ENCODE data around the gene NAV2.

NAV2 gene

DNA sequence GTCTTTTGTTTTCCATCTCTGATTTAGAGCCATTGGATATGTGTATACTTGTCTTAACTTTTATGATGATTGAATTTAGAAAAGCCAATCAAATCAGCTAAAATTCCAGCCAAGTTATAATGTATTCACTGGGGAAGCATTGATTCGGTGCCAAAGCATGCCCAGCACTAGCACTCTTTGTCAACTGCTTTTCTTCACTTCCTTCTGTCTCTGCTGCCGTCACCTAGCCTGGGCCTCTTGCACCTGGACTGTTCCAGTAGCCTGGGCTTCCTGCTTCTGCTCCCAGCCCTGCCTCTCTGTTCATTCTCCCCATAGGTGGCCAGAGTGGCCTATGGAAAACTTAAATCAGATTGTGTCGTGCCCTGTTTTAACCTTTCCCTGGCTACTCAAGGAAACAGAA lies 80.7 kb downstream of the NAV2 start:
- Histone ChIP-seq H3K9me3 (ENCODE audit: control extremely low read depth in 1 of 5, control insufficient read depth in 4 of 5, insufficient read depth in 2 of 5, low read depth in 1 of 5, low read length in 4 of 5) (no peaks in the 10 kb centered on the region), H3K27ac (ENCODE audit: insufficient read depth in 1 of 2, low read depth in 1 of 2, low read length in 2 of 2, poor library complexity in 1 of 2, severe bottlenecking in 2 of 2) (no peak overlapping the region), H3K4me3 (ENCODE audit: control insufficient read depth in 1 of 7, extremely low read depth in 1 of 7, insufficient read depth in 4 of 7, low read depth in 2 of 7, low read length in 6 of 7) (no peak overlapping the region), H3K36me3 (ENCODE audit: control insufficient read depth in 4 of 4, insufficient read depth in 4 of 4, low read length in 3 of 4) (no peaks in the 10 kb centered on the region), H3K4me1 (ENCODE audit: control extremely low read depth in 1 of 4, control insufficient read depth in 4 of 4, insufficient read depth in 4 of 4, low read length in 3 of 4) (no peaks in the 10 kb centered on the region), H3K27me3 (replicated peaks in 2 of 5; ENCODE audit: control insufficient read depth in 4 of 5, insufficient read depth in 5 of 5, low read length in 4 of 5) (no peaks in the 10 kb centered on the region)
- POLR2A ChIA-PET, result no interaction called here
- DNase-seq, result no peak
- CTCF ChIA-PET, result interaction anchor here (1.1 kb wide), 1 partner anchor 13 kb away, joined by 3 read pairs; no protein-coding TSS in a partner anchor
- 78% methylated on average over 3 of the region's 3 CpGs for WGBS (ENCODE audit: insufficient coverage)

GRCh38 chr11:19794161-19794560 lies 81.5 kb downstream of the NAV2 start:
- H3K27ac ChIP-seq (ENCODE audit: insufficient read depth in 1 of 2, low read depth in 1 of 2, low read length in 2 of 2, poor library complexity in 1 of 2, severe bottlenecking in 2 of 2), result no peak overlapping the region
- no peaks in the 10 kb centered on the region for H3K4me1 ChIP-seq (ENCODE audit: control extremely low read depth in 1 of 4, control insufficient read depth in 4 of 4, insufficient read depth in 4 of 4, low read length in 3 of 4)
- no peaks in the 10 kb centered on the region for H3K27me3 ChIP-seq (replicated peaks in 2 of 5; ENCODE audit: control insufficient read depth in 4 of 5, insufficient read depth in 5 of 5, low read length in 4 of 5)
- POLR2A ChIA-PET, result no interaction called here
- 92% methylated on average over 6 of the region's 6 CpGs for WGBS (ENCODE audit: insufficient coverage)
- H3K9me3 ChIP-seq (ENCODE audit: control extremely low read depth in 1 of 5, control insufficient read depth in 4 of 5, insufficient read depth in 2 of 5, low read depth in 1 of 5, low read length in 4 of 5), result no peaks in the 10 kb centered on the region
- H3K36me3 ChIP-seq (ENCODE audit: control insufficient read depth in 4 of 4, insufficient read depth in 4 of 4, low read length in 3 of 4), result no peaks in the 10 kb centered on the region
- H3K4me3 ChIP-seq (ENCODE audit: control insufficient read depth in 1 of 7, extremely low read depth in 1 of 7, insufficient read depth in 4 of 7, low read depth in 2 of 7, low read length in 6 of 7), result no peak overlapping the region
- DNase-seq, result no peak
- CTCF ChIA-PET, result no interaction called here

GRCh38 chr11:19795082-19795481 lies 82.4 kb downstream of the NAV2 start:
- CTCF ChIA-PET, result no interaction called here
- DNase-seq, result no peak

GRCh38 chr11:19800162-19800561 lies 87.5 kb downstream of the NAV2 start:
- H3K27me3 ChIP-seq (replicated peaks in 2 of 5; ENCODE audit: control insufficient read depth in 4 of 5, insufficient read depth in 5 of 5, low read length in 4 of 5), result peaks cover 0 to 8% (median 0%) of the 10 kb centered on the region in 5 experiments
- no peak for DNase-seq
- no peak overlapping the region for H3K4me3 ChIP-seq (ENCODE audit: control insufficient read depth in 1 of 7, extremely low read depth in 1 of 7, insufficient read depth in 4 of 7, low read depth in 2 of 7, low read length in 6 of 7)
- no peak overlapping the region for H3K27ac ChIP-seq (ENCODE audit: insufficient read depth in 1 of 2, low read depth in 1 of 2, low read length in 2 of 2, poor library complexity in 1 of 2, severe bottlenecking in 2 of 2)
- WGBS (ENCODE audit: insufficient coverage), result no CpG with 5 or more reads among the region's 2 CpGs
- no peaks in the 10 kb centered on the region for H3K36me3 ChIP-seq (ENCODE audit: control insufficient read depth in 4 of 4, insufficient read depth in 4 of 4, low read length in 3 of 4)
- CTCF ChIA-PET, result no interaction called here
- H3K9me3 ChIP-seq (ENCODE audit: control extremely low read depth in 1 of 5, control insufficient read depth in 4 of 5, insufficient read depth in 2 of 5, low read depth in 1 of 5, low read length in 4 of 5), result no peaks in the 10 kb centered on the region
- POLR2A ChIA-PET, result no interaction called here
- H3K4me1 ChIP-seq (ENCODE audit: control extremely low read depth in 1 of 4, control insufficient read depth in 4 of 4, insufficient read depth in 4 of 4, low read length in 3 of 4), result no peaks in the 10 kb centered on the region

More at GRCh38 chr11:19795082-19795481, 82.4 kb downstream of the NAV2 start:
- 100% methylated on average over 1 of the region's 1 CpG for WGBS (ENCODE audit: insufficient coverage)
- no peaks in the 10 kb centered on the region for H3K36me3 ChIP-seq (ENCODE audit: control insufficient read depth in 4 of 4, insufficient read depth in 4 of 4, low read length in 3 of 4)
- H3K9me3 ChIP-seq (ENCODE audit: control extremely low read depth in 1 of 5, control insufficient read depth in 4 of 5, insufficient read depth in 2 of 5, low read depth in 1 of 5, low read length in 4 of 5), result no peaks in the 10 kb centered on the region
- no peaks in the 10 kb centered on the region for H3K27me3 ChIP-seq (replicated peaks in 2 of 5; ENCODE audit: control insufficient read depth in 4 of 5, insufficient read depth in 5 of 5, low read length in 4 of 5)
- POLR2A ChIA-PET, result no interaction called here
- no peak overlapping the region for H3K27ac ChIP-seq (ENCODE audit: insufficient read depth in 1 of 2, low read depth in 1 of 2, low read length in 2 of 2, poor library complexity in 1 of 2, severe bottlenecking in 2 of 2)
- no peaks in the 10 kb centered on the region for H3K4me1 ChIP-seq (ENCODE audit: control extremely low read depth in 1 of 4, control insufficient read depth in 4 of 4, insufficient read depth in 4 of 4, low read length in 3 of 4)
- no peak overlapping the region for H3K4me3 ChIP-seq (ENCODE audit: control insufficient read depth in 1 of 7, extremely low read depth in 1 of 7, insufficient read depth in 4 of 7, low read depth in 2 of 7, low read length in 6 of 7)

- Histone ChIP-seq H3K27me3 (replicated peaks in 2 of 5; ENCODE audit: control insufficient read depth in 4 of 5, insufficient read depth in 5 of 5, low read length in 4 of 5) (peaks cover 0 to 8% (median 0%) of the 10 kb centered on the region in 5 experiments), H3K36me3 (ENCODE audit: control insufficient read depth in 4 of 4, insufficient read depth in 4 of 4, low read length in 3 of 4) (no peaks in the 10 kb centered on the region), H3K4me1 (ENCODE audit: control extremely low read depth in 1 of 4, control insufficient read depth in 4 of 4, insufficient read depth in 4 of 4, low read length in 3 of 4) (no peaks in the 10 kb centered on the region), H3K27ac (ENCODE audit: insufficient read depth in 1 of 2, low read depth in 1 of 2, low read length in 2 of 2, poor library complexity in 1 of 2, severe bottlenecking in 2 of 2) (no peak overlapping the region), H3K4me3 (ENCODE audit: control insufficient read depth in 1 of 7, extremely low read depth in 1 of 7, insufficient read depth in 4 of 7, low read depth in 2 of 7, low read length in 6 of 7) (no peak overlapping the region), H3K9me3 (ENCODE audit: control extremely low read depth in 1 of 5, control insufficient read depth in 4 of 5, insufficient read depth in 2 of 5, low read depth in 1 of 5, low read length in 4 of 5) (no peaks in the 10 kb centered on the region)
- POLR2A ChIA-PET, result no interaction called here
- CTCF ChIA-PET, result interaction anchor here (1.2 to 1.6 kb wide), 2 partner anchors 26 to 240 kb away, joined by 3 to 4 read pairs; no protein-coding TSS in a partner anchor
- WGBS (ENCODE audit: insufficient coverage), result 96% methylated on average over 4 of the region's 4 CpGs
- DNase-seq, result no peak
Measured at GRCh38 chr11:19800714-19801519, 88.3 kb downstream of the NAV2 start.

GRCh38 chr11:19802773-19803293 lies 90.2 kb downstream of the NAV2 start:
- Histone ChIP-seq H3K27me3 (replicated peaks in 2 of 5; ENCODE audit: control insufficient read depth in 4 of 5, insufficient read depth in 5 of 5, low read length in 4 of 5) (peaks cover 0 to 8% (median 0%) of the 10 kb centered on the region in 5 experiments), H3K4me1 (ENCODE audit: control extremely low read depth in 1 of 4, control insufficient read depth in 4 of 4, insufficient read depth in 4 of 4, low read length in 3 of 4) (no peaks in the 10 kb centered on the region), H3K36me3 (ENCODE audit: control insufficient read depth in 4 of 4, insufficient read depth in 4 of 4, low read length in 3 of 4) (no peaks in the 10 kb centered on the region), H3K4me3 (ENCODE audit: control insufficient read depth in 1 of 7, extremely low read depth in 1 of 7, insufficient read depth in 4 of 7, low read depth in 2 of 7, low read length in 6 of 7) (no peak overlapping the region), H3K27ac (ENCODE audit: insufficient read depth in 1 of 2, low read depth in 1 of 2, low read length in 2 of 2, poor library complexity in 1 of 2, severe bottlenecking in 2 of 2) (no peak overlapping the region), H3K9me3 (ENCODE audit: control extremely low read depth in 1 of 5, control insufficient read depth in 4 of 5, insufficient read depth in 2 of 5, low read depth in 1 of 5, low read length in 4 of 5) (no peaks in the 10 kb centered on the region)
- WGBS (ENCODE audit: insufficient coverage), result 100% methylated on average over 1 of the region's 4 CpGs
- ChIA-PET POLR2A (interaction anchor here (0.6 kb wide), 1 partner anchor 231 kb away, joined by 4 read pairs; no protein-coding TSS in a partner anchor), CTCF (interaction anchor here (1.6 kb wide), 1 partner anchor 24 kb away, joined by 4 read pairs; no protein-coding TSS in a partner anchor)
- no peak for DNase-seq

DNA sequence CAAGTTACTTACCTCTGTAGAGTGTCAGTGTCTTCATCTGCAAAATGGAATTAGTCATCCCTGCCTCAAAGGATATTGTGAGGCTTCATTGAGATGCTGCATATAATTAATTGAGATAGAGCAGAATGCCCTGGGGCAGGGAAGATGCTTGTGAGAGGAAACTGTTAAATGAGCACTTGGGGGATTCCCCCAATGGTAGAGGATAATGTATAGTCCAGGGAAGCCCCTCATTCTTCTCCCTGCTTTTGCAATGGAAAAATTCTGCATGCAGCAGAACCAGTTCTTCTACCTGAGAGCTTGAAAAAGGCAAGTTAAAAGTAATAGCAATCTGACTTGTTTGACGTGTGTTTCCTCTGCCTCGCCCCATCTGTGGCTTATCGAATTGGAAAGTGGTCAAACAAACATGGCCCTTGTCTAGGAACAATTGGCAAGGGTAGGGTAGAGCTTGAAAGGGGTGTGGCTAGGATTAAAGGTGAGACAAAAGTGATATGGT lies 90.9 kb downstream of the NAV2 start:
- Histone ChIP-seq H3K27me3 (replicated peaks in 2 of 5; ENCODE audit: control insufficient read depth in 4 of 5, insufficient read depth in 5 of 5, low read length in 4 of 5) (peaks cover 0 to 8% (median 0%) of the 10 kb centered on the region in 5 experiments), H3K4me1 (ENCODE audit: control extremely low read depth in 1 of 4, control insufficient read depth in 4 of 4, insufficient read depth in 4 of 4, low read length in 3 of 4) (no peaks in the 10 kb centered on the region), H3K9me3 (ENCODE audit: control extremely low read depth in 1 of 5, control insufficient read depth in 4 of 5, insufficient read depth in 2 of 5, low read depth in 1 of 5, low read length in 4 of 5) (no peaks in the 10 kb centered on the region), H3K27ac (ENCODE audit: insufficient read depth in 1 of 2, low read depth in 1 of 2, low read length in 2 of 2, poor library complexity in 1 of 2, severe bottlenecking in 2 of 2) (no peak overlapping the region), H3K36me3 (ENCODE audit: control insufficient read depth in 4 of 4, insufficient read depth in 4 of 4, low read length in 3 of 4) (no peaks in the 10 kb centered on the region), H3K4me3 (ENCODE audit: control insufficient read depth in 1 of 7, extremely low read depth in 1 of 7, insufficient read depth in 4 of 7, low read depth in 2 of 7, low read length in 6 of 7) (no peak overlapping the region)
- 88% methylated on average over 3 of the region's 3 CpGs for WGBS (ENCODE audit: insufficient coverage)
- POLR2A ChIA-PET, result no interaction called here
- DNase-seq, result no peak
- CTCF ChIA-PET, result no interaction called here
